ENCODE measurements around the gene RUNX2.

The RUNX2 gene

DNA sequence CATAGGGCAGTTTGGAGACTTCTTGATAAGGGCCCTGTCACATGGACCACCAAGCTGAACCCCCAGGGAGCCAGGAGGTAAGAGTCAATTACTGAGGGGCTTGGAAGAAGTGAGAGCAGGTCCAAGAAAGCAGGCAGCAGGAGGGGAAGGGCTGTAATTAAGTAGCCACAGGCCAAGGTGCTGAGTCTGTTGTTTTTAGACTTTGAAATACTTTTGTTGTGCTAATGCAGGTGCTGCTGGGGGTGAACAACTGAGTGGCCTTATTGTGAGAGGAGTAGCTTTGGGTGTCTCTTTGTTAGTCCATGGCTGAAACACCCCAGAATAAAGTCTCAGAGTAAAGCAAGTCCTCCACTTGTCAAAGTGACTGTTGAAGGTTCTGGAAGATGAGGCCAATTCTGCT, 316.6 kb downstream of the RUNX2 start:
- Histone ChIP-seq H3K4me3 (replicated peaks; ENCODE audit: low read depth, low read length) (no peak overlapping the region), H3K36me3 (ENCODE audit: control insufficient read depth, insufficient read depth, low read length) (no peaks in the 10 kb centered on the region), H3K27me3 (replicated peaks; ENCODE audit: control insufficient read depth, insufficient read depth, low read length) (peaks cover 1% of the 10 kb centered on the region; the same call in 1 of the 2 replicates)
- TF ChIP-seq, protein P1, sequence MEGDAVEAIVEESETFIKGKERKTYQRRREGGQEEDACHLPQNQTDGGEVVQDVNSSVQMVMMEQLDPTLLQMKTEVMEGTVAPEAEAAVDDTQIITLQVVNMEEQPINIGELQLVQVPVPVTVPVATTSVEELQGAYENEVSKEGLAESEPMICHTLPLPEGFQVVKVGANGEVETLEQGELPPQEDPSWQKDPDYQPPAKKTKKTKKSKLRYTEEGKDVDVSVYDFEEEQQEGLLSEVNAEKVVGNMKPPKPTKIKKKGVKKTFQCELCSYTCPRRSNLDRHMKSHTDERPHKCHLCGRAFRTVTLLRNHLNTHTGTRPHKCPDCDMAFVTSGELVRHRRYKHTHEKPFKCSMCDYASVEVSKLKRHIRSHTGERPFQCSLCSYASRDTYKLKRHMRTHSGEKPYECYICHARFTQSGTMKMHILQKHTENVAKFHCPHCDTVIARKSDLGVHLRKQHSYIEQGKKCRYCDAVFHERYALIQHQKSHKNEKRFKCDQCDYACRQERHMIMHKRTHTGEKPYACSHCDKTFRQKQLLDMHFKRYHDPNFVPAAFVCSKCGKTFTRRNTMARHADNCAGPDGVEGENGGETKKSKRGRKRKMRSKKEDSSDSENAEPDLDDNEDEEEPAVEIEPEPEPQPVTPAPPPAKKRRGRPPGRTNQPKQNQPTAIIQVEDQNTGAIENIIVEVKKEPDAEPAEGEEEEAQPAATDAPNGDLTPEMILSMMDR (IDR thresholded peaks at IDR 0.05; ENCODE audit: insufficient read depth, low read length, poor library complexity, severe bottlenecking), result no peak
- no peak for DNase-seq (ENCODE audit: extremely low read depth, insufficient read length)

DNA sequence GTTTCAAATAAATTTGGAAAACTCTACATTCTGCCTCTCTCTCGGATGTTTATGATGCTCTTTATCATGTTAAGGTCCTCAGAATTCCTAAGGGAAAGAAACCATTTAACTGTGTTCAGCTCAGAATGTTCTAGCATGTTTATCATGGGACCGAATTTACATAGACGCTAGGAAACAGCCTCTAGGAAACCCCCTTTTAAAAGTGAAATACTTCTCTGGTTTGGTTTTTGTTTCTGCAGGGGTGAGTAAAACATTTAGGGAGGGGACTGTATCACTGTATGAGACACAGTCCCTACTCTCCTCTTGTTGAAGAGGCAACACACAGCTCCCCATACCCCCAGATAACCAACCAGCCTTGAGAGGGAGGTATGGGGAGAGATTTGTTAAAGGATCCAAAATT, 317.2 kb downstream of the RUNX2 start:
- DNase-seq (ENCODE audit: extremely low read depth, insufficient read length), result no peak
- TF ChIP-seq, protein P1 (IDR thresholded peaks at IDR 0.05; ENCODE audit: insufficient read depth, low read length, poor library complexity, severe bottlenecking), result no peak
- H3K36me3 ChIP-seq (ENCODE audit: control insufficient read depth, insufficient read depth, low read length), result no peaks in the 10 kb centered on the region
- H3K27me3 ChIP-seq (replicated peaks; ENCODE audit: control insufficient read depth, insufficient read depth, low read length), result peaks cover 1% of the 10 kb centered on the region; the same call in 1 of the 2 replicates
- H3K4me3 ChIP-seq (replicated peaks; ENCODE audit: low read depth, low read length), result no peak overlapping the region

DNA sequence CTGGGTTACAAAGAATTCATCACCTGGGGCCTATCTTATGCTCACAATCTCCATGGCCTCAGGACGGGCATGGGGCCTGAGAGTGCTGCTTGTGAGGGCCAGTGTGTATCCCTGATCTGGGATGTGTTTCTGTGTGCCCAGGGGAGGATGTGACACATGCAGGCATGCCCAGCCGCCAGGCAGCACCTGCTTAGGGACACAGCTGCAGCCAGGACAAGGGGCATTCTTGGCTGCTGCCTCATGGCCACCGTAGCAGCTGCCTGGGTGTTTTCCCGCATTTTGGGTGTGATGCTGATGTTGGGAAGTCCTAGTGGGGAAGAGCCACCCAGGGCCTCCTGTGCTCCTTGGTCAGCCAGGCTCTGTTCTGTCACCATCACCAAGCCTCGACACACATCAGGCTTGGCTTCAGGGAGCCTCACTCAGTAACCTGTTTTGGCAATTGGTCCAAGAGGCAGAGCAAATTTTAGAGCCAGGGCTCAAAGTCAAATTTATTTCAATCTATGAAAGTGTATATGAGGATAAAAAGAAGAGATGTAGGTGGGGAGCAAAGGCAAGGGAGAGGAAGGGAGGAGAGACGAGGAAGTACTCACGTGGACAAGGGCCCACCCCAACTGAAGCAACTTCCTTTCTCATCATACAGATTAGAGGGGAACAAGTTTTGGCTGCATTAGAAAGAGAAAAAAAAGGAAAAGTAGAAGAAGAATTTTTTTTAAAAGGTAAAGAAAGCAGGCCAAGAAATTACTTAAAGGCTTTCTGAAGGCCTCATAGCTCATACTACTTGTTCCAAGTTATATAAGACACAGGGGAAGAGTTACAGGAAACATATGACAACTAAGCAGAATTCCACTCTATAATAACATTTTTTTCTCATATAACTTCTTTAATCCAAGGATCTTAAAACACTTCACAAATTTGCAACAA, 319.5 kb downstream of the RUNX2 start:
- no peak for DNase-seq (ENCODE audit: extremely low read depth, insufficient read length)
- Histone ChIP-seq H3K27me3 (replicated peaks; ENCODE audit: control insufficient read depth, insufficient read depth, low read length) (peaks cover 1% of the 10 kb centered on the region; the same call in 1 of the 2 replicates), H3K4me3 (replicated peaks; ENCODE audit: low read depth, low read length) (no peak overlapping the region), H3K36me3 (ENCODE audit: control insufficient read depth, insufficient read depth, low read length) (no peaks in the 10 kb centered on the region)
- TF ChIP-seq, protein P1 (IDR thresholded peaks at IDR 0.05; ENCODE audit: insufficient read depth, low read length, poor library complexity, severe bottlenecking), result no peak

DNA sequence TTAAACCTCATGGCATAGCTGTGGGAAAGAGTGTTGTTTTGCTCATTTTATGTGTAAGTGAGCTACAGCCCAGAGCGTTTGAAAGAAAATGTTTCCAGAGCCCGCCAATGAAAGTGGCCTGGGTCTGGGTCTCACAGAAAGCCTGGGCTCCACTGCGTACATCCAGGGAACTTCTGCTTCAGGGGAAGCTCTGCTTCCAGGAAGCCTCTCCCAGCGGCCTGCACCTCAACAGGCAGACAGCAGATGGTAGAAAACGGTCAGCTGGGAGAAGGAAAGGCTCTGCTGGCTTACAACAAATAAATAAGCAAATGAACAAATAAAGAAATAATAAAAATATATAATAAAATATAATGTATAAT, 320.1 kb downstream of the RUNX2 start:
- no peak for DNase-seq (ENCODE audit: extremely low read depth, insufficient read length)
- Histone ChIP-seq H3K27me3 (replicated peaks; ENCODE audit: control insufficient read depth, insufficient read depth, low read length) (peaks cover 1% of the 10 kb centered on the region; the same call in 1 of the 2 replicates), H3K4me3 (replicated peaks; ENCODE audit: low read depth, low read length) (no peak overlapping the region), H3K36me3 (ENCODE audit: control insufficient read depth, insufficient read depth, low read length) (no peaks in the 10 kb centered on the region)
- TF ChIP-seq, protein P1 (IDR thresholded peaks at IDR 0.05; ENCODE audit: insufficient read depth, low read length, poor library complexity, severe bottlenecking), result no peak

DNA sequence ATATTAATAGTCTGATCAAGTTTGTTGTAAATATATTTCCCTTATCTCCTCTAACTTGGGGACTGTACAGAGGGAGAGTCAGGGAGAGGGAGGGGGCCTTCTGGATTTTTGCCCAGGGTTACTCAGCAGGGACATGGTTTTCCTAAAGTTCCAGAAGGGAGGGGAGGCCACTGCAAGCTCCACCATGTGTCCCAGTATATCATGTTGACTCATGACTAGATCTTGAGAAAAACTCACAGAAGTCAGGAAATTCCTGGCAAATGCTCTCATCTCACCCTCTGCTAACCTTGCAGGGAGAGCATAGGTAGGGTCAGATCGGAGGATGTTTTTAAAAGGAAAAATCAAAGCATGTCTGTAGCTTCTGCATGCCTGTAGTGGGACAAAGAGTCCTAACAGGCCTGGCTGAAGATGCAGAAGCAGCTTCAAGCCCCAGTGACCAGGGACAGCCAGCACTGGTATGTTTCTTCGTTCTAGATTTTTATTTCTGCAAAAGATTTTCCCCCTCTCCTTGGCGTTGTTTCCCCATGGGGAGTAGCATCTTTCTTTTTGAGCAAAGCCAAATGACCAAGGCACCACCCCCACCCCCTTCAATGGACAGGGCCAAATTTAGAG, 322.5 kb downstream of the RUNX2 start:
- H3K4me3 ChIP-seq (replicated peaks; ENCODE audit: low read depth, low read length), result no peak overlapping the region
- TF ChIP-seq, protein P1 (IDR thresholded peaks at IDR 0.05; ENCODE audit: insufficient read depth, low read length, poor library complexity, severe bottlenecking), result no peak
- H3K27me3 ChIP-seq (replicated peaks; ENCODE audit: control insufficient read depth, insufficient read depth, low read length), result peaks cover 3% of the 10 kb centered on the region
- H3K36me3 ChIP-seq (ENCODE audit: control insufficient read depth, insufficient read depth, low read length), result no peaks in the 10 kb centered on the region
- no peak for DNase-seq (ENCODE audit: extremely low read depth, insufficient read length)
